GM19328 (cell line): Measurements from ENCODE around the gene SULT1B1.

Source experiments
- ATAC-seq: cut with Tn5 transposase; IDR thresholded peaks from one replicate; pipeline ENCODE4 v1.9.1; 2021; ENCODE audit warnings: mild to moderate bottlenecking, moderate library complexity; ENCODE audit not compliant: unreplicated experiment

The SULT1B1 gene

GRCh38 chr4:69750346-69750745 lies 10.1 kb downstream of the SULT1B1 start:
- ATAC-seq: no peak

- no peak for ATAC-seq
Observed at GRCh38 chr4:69749771-69750170, 10.6 kb downstream of the SULT1B1 start.

- no peak for ATAC-seq
Observed at GRCh38 chr4:69748173-69748572, 12.2 kb downstream of the SULT1B1 start.

GRCh38 chr4:69744157-69744478 lies 16.3 kb downstream of the SULT1B1 start:
- ATAC-seq: no peak

- ATAC-seq: no peak
Observed at GRCh38 chr4:69743476-69744156, 16.8 kb downstream of the SULT1B1 start.

GRCh38 chr4:69742596-69742995 lies 17.8 kb downstream of the SULT1B1 start:
- no peak for ATAC-seq

GRCh38 chr4:69738872-69739271 lies 21.5 kb downstream of the SULT1B1 start:
- no peak for ATAC-seq

GRCh38 chr4:69735119-69735518 lies 25.3 kb downstream of the SULT1B1 start:
- no peak for ATAC-seq

GRCh38 chr4:69731847-69732246 lies 28.6 kb downstream of the SULT1B1 start:
- ATAC-seq: no peak

- no peak for ATAC-seq
Observed at GRCh38 chr4:69731241-69731640, 29.2 kb downstream of the SULT1B1 start.

GRCh38 chr4:69730002-69730401 lies 30.4 kb downstream of the SULT1B1 start:
- ATAC-seq: no peak

- no peak for ATAC-seq
Observed at GRCh38 chr4:69727926-69728325, 32.5 kb downstream of the SULT1B1 start.

GRCh38 chr4:69727426-69727825 lies 33.0 kb downstream of the SULT1B1 start:
- no peak for ATAC-seq

- no peak for ATAC-seq
Observed at GRCh38 chr4:69726971-69727370, 33.4 kb downstream of the SULT1B1 start.

- no peak for ATAC-seq
Observed at GRCh38 chr4:69718396-69719271, 41.8 kb downstream of the SULT1B1 start.

- ATAC-seq: no peak
Observed at GRCh38 chr4:69717778-69718177, 42.6 kb downstream of the SULT1B1 start.

GRCh38 chr4:69716654-69717053 lies 43.8 kb downstream of the SULT1B1 start:
- no peak for ATAC-seq

GRCh38 chr4:69714086-69714485 lies 46.3 kb downstream of the SULT1B1 start:
- ATAC-seq: no peak

- ATAC-seq: no peak
Observed at GRCh38 chr4:69713593-69713992, 46.8 kb downstream of the SULT1B1 start.

GRCh38 chr4:69710580-69710979 lies 49.8 kb downstream of the SULT1B1 start:
- no peak for ATAC-seq

GRCh38 chr4:69708211-69708610 lies 52.2 kb downstream of the SULT1B1 start:
- ATAC-seq: no peak

- no peak for ATAC-seq
Observed at GRCh38 chr4:69707807-69708206, 52.6 kb downstream of the SULT1B1 start.
